Forelimb muscle (tissue), 1 donor: ENCODE data around the gene IRS2. TPM values are rescaled to one million over a fixed set of nuclear protein-coding genes. Genes with fewer than 3 reads are reported as not detected.

Experiments
- DNase-seq: peaks from one replicate; pipeline ENCODE4 v3.0.0-alpha.2; 2013; ENCODE audit warnings: low read depth
- polyA plus RNA-seq: library from polyadenylated mRNA; unstranded; fragments of 120-200 nt; gene quantifications from one replicate; pipeline ENCODE4 v1.2.1, GENCODE V29; 2013; ENCODE audit not compliant: insufficient read length

Gene IRS2
- polyA plus RNA-seq, 1 donor, result 3.8 TPM

DNA sequence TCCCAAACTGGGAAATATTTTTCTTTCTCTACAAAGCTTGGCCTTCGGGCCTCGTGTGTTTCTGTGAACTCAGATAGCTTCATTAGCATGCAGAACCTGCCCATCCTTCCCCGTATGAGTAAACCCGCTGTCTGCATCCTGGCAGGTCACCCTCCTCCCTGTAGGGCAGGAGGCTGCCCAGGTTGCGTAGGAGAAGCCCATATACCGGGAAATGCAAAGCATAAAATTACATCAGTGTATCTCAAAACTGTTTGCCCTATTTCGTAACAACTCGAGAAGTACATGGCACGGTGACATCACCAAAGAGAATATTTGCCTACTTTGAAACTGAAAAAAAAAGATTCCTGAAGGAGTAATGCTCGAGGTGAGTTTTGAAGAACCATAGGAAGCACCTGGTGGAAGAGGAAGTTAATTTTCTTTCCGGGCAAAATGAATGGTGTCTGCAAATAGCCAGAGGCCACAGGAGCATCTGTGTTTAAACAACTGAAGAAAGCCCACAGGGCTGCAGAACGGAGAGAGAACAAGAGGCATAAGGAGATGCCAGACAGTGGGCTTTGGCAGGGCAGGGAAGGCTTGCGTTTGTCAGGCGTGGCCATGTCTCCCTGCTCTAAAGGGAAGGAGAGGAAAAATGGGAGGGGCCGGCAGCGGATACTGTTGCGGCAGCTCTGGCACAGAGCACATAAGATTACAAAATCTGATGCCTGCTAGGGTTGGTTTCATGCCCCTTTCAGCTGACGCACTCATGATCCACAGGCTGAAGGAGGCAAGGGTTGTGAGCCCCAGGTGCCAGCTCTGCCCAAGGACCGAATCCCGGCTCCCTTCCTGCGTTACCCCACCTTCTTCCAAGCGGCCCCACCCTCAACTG lies 81.4 kb downstream of the IRS2 start:
- no peak for DNase-seq

DNA sequence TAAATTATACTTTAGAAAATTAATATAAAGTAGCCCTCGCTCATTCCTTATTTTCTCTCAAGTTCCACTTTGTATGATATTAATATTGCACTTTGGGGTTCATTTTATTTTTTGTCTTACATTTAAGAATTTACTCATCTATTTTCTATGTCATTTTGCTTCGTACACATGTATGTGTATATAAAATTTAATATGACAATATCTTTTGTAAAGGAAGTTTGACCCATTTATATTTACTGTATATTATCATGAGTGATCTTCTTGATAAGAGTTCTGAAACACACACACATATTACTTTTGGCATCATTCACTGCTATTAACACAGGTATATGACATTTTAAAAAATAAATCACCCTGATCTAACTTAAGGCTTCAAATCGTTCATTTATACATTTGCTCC lies 83.1 kb downstream of the IRS2 start:
- DNase-seq, result no peak
